CD4-positive, alpha-beta T cell treated with Interleukin-15 for 1 hour (primary cell): ENCODE measurements around the gene PTPRH.
"Not testable (repeated sequence)": the region's sequence is repeated elsewhere in the genome, so short reads cannot be mapped to it uniquely, and the experiment has no call there.

Experiments
- DNase-seq: peaks from one replicate; pipeline ENCODE4 v3.0.0-alpha.2; 2020

The PTPRH gene

DNA sequence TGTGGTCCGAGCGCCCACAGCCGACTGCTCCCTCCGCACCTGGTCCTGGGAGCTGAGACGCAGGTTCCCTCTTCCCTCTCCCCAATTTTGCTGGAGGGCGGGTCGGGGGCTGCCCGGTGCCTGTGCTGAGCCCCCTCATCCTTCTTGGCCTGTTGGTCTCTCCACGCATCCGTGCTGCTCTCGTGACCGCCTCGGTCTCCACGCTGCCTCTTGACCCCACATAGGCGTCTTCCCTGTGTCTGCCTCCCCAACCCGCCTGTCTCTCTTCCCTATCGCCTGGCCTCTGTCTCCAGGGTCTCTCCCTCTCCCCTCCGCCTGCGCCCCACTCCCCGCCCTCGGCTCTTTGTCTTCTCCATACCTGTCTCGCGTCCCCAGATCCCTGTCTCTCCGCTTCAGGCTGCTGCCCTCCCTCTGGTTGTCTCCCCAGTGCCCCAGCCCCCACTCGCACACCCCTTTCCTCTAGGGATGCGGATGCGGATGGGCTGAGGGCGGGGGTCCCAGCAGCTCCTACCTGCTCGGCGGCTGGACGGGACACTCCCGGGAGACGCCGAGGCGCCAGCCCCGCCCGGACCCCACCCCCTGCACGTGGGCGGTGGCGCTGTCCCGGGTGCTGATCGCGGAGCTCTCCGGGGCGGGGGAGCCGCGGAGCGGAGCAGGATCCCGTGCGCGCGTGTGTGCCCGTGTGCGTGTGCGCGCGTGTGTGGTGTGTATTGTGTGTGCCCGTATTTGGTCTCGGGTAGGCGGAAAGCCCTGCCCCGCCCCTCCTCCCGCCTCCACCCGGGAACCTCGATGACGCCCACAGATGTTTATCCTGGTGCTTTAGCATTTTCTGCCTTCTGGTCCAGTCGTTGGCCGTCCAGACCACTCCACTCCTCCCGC, 29.5 kb downstream of the PTPRH start, which contains the start of gene SYT5:
Gene SYT5 (minus strand): TSS at position 684 of the 879 bp plus-strand sequence. CDS start 1,248 bp downstream, outside the sequence.
- peak; percentile 45 for DNase-seq

- DNase-seq: peak; percentile 97
Observed at GRCh38 chr19:55178781-55179599, 30.3 kb downstream of the PTPRH start.

DNA sequence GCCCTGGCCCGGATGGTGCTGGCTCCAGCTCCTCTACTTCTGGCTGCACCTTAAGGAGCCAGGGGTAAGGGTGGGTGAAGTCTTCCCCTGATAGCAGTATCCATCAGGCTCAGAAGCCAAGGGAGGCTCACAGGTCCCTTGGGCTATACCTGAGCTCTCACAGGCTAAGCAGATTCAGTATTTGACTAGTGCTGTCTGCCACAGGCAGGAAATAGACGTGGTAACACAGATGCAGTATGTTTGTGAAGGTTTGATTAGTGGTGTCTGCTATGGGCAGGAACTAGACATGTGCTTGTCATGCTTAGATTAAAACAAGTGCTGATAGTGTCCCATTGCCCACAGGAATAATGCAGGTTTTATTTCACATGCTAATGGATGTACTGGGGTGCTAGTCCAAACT, 33.2 kb downstream of the PTPRH start:
- DNase-seq: no peak

GRCh38 chr19:55175117-55175867, 34.0 kb downstream of the PTPRH start:
- DNase-seq: no peak

GRCh38 chr19:55174425-55175116, 34.7 kb downstream of the PTPRH start:
- DNase-seq: no peak

- peak; percentile 31 for DNase-seq
Observed at GRCh38 chr19:55173714-55174409, 35.4 kb downstream of the PTPRH start.

GRCh38 chr19:55173186-55173713, 36.1 kb downstream of the PTPRH start:
- DNase-seq: no peak

DNA sequence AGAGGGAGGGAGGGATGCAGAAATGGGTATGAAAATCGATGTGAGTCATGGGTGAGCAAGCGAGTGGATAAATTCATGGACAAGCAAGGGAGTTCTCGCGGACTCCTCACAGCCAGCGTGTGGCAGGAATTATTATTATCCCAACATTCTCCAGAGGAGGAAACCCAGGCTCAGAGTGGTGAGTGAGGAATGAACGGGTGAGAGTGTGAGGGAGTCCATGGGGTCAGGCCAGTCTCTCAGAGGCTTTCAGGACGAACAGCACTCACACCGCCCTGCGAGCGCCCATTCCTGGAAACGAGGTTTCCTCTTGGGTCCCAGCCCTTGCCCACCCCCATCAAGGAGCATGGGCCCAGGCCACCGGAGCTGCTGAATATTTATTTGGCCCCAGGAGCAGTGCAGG, 36.6 kb downstream of the PTPRH start:
- DNase-seq: no peak

DNA sequence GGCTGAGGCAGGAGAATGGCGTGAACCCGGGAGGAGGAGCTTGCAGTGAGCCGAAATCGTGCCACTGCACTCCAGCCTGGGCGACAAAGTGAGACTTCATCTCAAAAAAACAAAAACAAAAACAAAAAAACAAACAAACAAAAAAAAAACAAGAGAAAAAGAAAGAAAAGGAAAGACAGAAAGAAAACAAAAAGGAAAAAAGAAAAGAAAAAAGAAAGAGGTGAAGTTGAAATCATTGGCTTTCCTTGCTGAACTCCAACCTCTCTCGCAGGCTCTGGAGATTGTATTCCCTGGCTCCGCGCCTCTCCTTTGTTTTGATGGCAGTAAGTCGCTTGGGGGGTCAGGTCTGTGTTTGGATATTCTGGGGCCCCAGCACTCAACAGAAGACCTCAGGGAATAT, 37.0 kb downstream of the PTPRH start:
- DNase-seq: not testable (repeated sequence)

DNA sequence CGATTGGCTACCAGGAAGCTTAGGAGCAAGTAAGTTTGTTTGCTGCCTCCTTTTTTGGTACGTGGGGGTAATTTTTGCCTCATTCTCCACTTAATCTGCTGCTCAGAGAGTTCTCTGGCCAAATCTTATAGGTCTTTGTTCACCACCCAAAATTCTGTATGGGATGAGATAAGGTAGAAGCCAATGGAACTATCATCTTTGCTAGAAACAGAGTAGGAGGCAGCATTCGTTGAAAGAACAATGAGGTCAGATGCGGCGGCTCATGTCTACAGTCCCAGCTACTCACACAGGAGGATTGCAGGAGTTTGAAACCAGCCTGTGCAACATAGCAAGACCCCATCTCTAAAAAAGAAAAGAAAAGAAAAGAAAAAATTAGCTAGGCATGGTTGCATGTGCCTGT, 37.9 kb downstream of the PTPRH start:
- DNase-seq: no peak

DNA sequence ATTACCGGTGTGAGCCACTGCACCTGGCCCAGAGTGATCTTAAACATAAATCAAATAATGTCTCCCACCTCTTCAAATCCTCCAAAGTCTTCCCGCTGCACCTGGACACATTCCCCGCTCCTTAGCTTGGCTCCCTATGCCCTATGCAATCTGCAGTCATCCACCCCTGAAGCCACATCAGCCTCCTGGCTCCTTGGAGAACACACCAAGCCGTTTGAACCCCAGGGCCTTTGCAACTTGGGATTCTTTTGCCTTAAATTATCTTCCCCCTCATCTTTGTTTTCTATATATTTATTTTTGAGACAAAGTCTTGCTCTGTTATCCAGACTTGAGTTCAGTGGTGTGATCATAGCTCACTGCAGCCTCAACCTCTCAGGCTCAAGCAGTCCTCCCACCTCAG, 40.2 kb downstream of the PTPRH start:
- DNase-seq: no peak

DNA sequence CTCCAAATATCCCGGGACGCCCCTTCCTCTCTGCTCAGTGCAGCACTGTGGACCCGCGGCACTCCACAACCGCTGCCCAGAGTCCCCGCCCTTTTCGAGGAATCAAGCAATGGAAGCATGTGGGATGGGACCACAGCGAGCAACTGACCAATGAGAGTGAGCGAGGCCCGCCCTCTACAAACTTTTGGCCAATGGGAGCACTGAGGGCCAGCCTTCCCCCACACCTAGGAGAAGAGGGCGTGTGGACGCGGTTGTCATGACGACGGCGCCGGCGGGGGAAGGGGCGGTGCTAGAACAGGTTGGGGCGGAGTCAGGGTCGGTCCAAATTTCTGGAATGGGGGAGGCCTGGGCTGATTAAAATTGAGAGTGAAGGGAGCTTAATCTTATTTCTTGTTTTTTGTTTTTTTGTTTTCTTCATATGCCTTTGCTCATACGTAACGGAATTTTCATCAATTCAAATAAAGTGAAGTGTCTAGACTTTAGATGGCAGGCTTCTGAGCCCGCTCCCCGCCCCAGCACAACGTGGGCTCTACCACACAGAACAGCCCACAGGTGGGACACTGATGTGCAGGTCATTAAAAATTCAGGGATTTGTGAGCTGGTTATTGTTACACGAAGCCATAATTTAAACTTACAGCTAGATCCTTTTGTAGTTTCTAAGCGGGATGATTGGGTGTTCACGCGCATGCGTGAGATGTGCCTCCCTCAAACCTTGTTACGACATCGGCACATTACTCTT, 42.6 kb downstream of the PTPRH start, which contains the start of gene DNAAF3:
Gene DNAAF3 (minus strand): TSS at position 84 of the 739 bp plus-strand sequence. CDS start 200 bp downstream, outside the sequence.
- DNase-seq: peak; percentile 86

- DNase-seq: peak; percentile 65
Observed at GRCh38 chr19:55165952-55166529, 43.3 kb downstream of the PTPRH start.

DNA sequence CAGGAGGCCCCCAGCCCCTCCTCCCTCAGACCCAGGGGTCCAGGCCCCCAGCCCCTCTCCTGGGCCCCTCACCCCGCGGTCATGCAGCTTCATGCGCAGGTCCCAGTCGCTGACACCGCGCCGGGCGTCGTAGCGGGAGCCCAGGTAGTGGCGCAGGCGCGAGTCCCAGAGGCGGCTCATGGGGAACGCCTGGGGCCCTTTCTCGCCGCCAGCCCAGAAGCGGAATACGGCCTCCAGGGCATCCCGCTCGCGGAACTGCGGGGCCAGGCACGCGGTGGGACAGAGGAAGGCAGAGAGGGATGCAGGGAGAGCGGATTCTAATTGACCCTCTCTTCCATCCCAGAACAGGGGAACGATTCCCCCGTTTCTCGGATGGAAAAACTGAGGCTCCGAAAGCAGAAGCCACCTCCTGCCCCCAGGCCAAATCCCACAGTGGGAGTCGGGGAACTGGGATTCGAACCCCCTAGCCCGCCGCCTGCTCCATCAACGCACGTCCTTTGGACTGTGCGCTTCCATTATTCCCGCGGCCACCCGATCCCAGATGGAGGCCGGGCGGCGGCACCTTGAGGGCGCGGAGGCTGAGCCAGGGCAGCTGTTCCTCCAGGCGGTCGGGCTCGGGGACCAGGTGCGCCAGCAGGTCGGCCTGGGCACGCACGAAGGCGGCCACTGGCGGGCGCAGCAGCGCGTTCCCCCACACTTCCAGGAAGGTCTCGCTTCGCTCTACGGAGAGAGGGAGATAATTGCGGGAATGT, 47.6 kb downstream of the PTPRH start:
- DNase-seq: no peak

DNA sequence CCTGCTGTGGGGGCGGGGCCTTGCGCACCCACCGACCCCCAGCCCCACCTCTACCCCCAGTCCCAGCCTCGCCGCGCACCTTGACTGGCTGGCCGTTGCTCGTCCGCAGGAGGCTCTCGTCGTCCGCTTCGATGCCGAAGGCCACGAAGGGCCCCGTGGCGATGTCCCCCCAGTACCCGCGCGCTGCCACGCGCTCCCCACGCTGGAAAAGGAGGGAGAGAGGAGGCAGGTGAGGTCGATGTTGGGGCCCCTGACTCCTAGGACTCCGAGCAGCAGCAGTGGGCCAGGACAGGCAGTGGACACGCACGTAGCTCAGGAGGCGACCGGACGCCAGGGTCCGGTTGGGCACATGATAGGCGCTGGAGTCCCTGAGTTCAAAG, 48.3 kb downstream of the PTPRH start:
- DNase-seq: no peak

DNA sequence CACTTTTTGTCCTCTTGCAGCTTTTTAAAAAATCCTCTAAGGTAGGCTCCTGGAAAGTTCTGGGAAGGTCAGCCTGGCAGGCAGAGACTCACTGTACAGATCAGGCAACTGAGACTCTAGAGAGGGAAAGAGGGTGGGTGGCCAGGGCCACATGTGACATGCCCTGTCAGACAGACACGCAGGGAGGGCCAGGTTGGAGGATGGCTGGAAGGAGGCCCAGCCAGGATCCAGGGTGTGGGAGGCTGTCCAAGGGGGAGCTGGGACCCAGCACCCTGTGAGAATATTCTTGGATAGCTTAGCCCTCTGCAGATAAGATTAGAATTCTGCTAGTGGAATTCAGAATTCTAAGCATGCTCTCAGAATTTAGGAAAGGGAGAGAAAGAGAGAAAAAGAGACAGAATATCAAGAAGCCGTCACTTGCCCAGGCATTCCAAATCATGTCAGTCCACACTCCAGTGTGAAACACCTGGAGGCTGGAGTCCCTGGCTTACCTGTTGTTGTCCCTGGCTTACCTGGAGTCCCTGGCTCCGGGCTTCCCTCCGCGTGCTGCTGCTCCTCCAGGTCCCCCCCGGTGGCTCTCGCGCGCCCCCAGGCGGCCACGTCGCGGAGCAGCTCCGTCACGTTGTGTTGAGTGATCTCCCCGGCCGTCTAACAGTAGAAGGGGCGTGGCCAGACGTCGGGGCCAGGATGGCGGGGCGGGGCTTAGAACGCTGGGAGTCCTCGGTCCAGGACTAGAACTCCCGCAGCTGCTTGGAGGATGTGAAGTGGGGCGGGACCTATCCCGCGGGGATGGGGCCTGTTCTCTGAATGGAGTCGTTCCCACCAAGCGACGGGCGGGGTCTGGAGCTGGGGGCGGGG, 48.9 kb downstream of the PTPRH start:
- peak; percentile 88 for DNase-seq

- DNase-seq: no peak
Observed at GRCh38 chr19:55158848-55159749, 50.2 kb downstream of the PTPRH start.
